ENCODE measurements around the gene UMODL1.

UMODL1 gene

GRCh38 chr21:42079008-42079938 lies 8.2 kb downstream of the UMODL1 start:
- no peak for DNase-seq (ENCODE audit: low read depth, low spot score)

- no peak for DNase-seq (ENCODE audit: low read depth, low spot score)
These were observed 9.0 kb downstream of the UMODL1 start for GRCh38 chr21:42079939-42080787.

- DNase-seq (ENCODE audit: low read depth, low spot score) = no peak
These were observed 9.6 kb downstream of the UMODL1 start for GRCh38 chr21:42080788-42081083.

- DNase-seq (ENCODE audit: low read depth, low spot score) = no peak
These were observed 10.0 kb downstream of the UMODL1 start for GRCh38 chr21:42081138-42081537.

- DNase-seq (ENCODE audit: low read depth, low spot score) = no peak
These were observed 10.8 kb downstream of the UMODL1 start for GRCh38 chr21:42081931-42082381.

- no peak for DNase-seq (ENCODE audit: low read depth, low spot score)
These were observed 11.6 kb downstream of the UMODL1 start for GRCh38 chr21:42082501-42083360.

GRCh38 chr21:42083361-42083690 lies 12.2 kb downstream of the UMODL1 start:
- DNase-seq (ENCODE audit: low read depth, low spot score) = no peak

- no peak for DNase-seq (ENCODE audit: low read depth, low spot score)
These were observed 13.0 kb downstream of the UMODL1 start for GRCh38 chr21:42084079-42084478.

- no peak for DNase-seq (ENCODE audit: low read depth, low spot score)
These were observed 14.3 kb downstream of the UMODL1 start for GRCh38 chr21:42085246-42086077.

GRCh38 chr21:42086969-42087368 lies 15.9 kb downstream of the UMODL1 start:
- no peak for DNase-seq (ENCODE audit: low read depth, low spot score)

GRCh38 chr21:42088148-42088547 lies 17.0 kb downstream of the UMODL1 start:
- DNase-seq (ENCODE audit: low read depth, low spot score) = no peak

GRCh38 chr21:42088658-42089057 lies 17.5 kb downstream of the UMODL1 start:
- DNase-seq (ENCODE audit: low read depth, low spot score) = no peak

GRCh38 chr21:42089093-42089631 lies 18.0 kb downstream of the UMODL1 start:
- no peak for DNase-seq (ENCODE audit: low read depth, low spot score)

GRCh38 chr21:42089665-42090310 lies 18.7 kb downstream of the UMODL1 start:
- DNase-seq (ENCODE audit: low read depth, low spot score) = no peak

GRCh38 chr21:42091899-42092508 lies 20.9 kb downstream of the UMODL1 start:
- DNase-seq (ENCODE audit: low read depth, low spot score) = no peak

GRCh38 chr21:42092771-42093170 lies 21.7 kb downstream of the UMODL1 start:
- DNase-seq (ENCODE audit: low read depth, low spot score) = no peak

- DNase-seq (ENCODE audit: low read depth, low spot score) = no peak
These were observed 22.1 kb downstream of the UMODL1 start for GRCh38 chr21:42093186-42093585.

GRCh38 chr21:42093991-42094421 lies 22.9 kb downstream of the UMODL1 start:
- peak; percentile 76 for DNase-seq (ENCODE audit: low read depth, low spot score)

- DNase-seq (ENCODE audit: low read depth, low spot score) = no peak
These were observed 23.7 kb downstream of the UMODL1 start for GRCh38 chr21:42094811-42095210.

GRCh38 chr21:42095581-42095980 lies 24.5 kb downstream of the UMODL1 start:
- no peak for DNase-seq (ENCODE audit: low read depth, low spot score)
